Stimulated activated CD8-positive, alpha-beta memory T cell treated with anti-CD3 and anti-CD28 coated beads, Interleukin-4, amount 100 ng/mL, for 1 hour (primary cell): ENCODE data around the gene DDX10.
"Not testable (repeated sequence)": the region's sequence is repeated elsewhere in the genome, so short reads cannot be mapped to it uniquely, and the experiment has no call there.

Experiments used
- DNase-seq, 2 donors: peaks; one replicate each; pipeline ENCODE4 v3.0.0-alpha.2; 2020; ENCODE audit warnings: low read depth in 2 of 2, low spot score in 1 of 2

DDX10 gene

DNA sequence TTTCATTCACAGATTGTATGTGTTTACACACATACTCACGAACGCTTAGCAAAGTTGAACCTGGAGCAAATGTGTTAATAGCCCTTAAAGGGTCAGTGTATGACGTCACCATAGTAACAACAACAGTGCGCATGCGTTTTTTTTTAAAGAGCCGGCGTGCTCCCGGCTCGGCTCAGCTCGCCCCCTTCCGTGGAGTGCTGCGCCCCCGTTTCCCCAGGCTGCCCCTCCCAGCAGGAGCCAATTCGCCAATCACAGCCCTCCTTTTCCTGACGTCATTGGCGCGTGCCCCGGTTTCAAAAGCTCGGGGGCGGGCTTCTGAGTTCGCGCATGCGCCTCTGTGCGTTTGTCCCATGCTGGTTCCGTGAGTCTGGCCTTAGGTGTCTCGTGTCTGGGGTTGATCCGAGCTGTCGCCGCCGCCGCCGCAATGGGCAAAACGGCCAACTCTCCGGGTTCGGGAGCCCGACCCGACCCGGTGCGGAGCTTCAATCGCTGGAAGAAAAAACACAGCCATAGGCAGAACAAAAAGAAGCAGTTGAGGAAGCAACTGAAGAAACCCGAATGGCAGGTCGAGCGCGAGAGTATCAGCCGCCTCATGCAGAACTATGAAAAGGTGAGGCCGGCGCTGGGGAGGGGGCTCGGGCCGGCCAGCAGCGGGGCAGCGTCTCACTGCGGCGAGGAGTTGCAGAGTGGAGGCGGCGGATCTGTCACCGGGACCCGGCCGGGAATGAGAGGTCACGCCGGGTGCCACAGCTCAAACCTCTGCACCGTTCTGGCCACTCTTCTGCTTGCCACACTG, at the start of gene DDX10:
DDX10 (plus strand) TSS at position 340 of the 796 bp plus-strand sequence; CDS start at position 425, 85 bp downstream.
- DNase-seq = peak; percentile 98 to 99

DNA sequence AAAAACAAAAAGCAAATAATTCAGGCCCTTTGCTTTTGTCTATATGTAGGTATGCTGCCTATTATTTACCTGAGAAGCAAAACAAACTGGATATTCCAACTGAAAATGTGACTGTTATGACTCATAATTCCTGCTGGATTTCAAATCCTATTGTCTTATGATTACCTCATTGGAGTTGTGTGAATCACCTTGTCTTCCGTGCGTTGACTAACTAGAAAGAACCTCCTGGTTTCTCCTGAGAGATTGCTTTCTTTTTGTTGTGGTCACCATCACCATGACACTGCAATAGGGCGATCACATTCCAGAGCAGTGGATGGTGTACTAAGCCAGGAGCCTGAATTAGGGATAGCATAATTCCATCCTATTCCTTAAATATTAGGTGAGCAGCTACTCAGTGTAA, 48.3 kb upstream of the DDX10 start:
- no peak for DNase-seq

DNA sequence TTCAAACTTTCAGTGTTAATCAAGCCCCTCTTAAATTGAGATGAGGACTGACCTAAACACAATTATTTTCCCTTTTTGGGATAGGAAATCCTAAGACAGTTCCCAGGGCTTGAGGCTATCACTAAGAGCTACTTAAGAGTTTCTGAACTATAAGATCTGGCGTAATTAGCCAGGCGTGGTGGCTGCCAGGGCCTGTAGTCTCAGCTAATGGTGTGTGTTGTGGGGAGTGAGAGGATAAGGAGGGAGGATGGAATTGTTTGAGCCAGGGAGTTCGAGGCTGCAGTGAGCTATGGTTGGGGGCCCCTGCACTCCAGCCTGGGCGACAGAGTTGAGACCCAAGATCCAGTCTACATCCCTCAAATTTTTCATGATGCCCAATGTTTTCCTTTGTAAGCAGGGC, 47.8 kb upstream of the DDX10 start:
- DNase-seq = no peak

DNA sequence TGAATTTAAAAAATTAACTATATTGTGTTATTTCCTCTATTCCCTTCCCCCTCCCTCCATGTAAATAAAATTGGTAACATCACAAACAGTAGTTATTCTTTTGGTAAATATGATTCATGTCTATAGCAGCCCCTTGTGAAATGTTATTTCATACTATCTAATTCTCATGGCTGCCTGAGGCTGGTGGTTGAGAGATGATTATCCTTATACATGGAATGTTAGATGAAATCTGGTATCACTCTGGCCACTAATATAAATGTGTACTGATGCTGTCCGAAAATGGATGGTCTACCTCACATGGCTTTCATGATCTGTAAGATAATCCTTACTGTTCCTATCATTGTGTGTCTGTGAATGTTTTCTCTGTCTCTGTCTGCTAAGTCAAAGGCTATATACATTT, 46.3 kb upstream of the DDX10 start:
- no peak for DNase-seq

DNA sequence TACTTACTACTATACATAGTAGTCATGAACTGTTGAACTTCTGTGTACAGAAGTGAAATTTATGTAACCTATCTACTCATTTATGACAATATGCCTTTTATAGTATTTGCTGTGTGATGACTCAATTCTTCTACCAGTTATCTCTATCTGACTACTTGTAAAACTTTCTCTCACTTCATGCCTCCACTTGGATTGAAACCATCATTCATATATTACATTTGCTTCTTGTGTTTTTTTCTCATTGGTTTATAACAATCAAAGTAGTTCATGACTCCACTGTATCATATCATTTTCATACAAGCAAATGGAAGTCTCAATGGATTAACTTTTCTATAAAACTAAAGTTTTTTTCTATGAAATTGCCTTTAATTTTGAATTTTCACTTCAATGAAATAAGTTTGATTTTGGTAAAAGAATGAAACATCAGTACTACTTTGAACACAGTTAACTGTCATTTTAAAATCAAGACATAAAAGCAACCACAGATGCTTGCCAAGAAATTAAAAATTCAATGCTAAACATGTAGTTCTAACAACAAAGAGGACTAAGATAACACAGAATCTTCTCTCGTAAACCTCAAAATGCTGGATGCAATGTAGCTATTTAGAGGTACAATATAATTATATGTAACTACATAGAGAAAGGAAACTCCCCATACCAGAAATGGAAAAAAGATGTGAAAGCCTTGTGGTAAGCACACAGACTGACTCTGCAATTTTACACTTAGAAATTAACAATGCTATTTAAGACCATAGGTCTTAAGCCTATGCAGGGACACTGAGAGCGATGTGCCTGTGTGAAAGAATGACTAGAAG, 43.7 kb upstream of the DDX10 start:
- no peak for DNase-seq

DNA sequence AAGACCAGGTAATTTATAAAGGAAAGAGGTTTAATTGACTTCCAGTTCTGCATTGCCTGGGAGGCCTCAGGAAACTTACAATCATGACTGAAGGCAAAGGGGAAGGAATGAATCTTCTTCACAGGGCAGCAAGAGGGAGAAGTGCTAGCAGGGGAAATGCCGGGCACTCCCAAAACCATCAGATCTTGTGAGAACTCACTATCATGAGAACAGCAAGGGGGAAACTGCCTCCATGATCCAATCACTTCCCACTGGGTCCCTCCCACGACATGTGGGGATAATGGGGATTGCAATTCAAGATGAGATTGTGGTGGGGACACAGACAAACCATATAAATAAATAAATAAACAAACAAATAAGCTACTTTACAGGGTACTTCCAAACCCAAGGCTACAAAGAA, 42.5 kb upstream of the DDX10 start:
- DNase-seq = no peak

DNA sequence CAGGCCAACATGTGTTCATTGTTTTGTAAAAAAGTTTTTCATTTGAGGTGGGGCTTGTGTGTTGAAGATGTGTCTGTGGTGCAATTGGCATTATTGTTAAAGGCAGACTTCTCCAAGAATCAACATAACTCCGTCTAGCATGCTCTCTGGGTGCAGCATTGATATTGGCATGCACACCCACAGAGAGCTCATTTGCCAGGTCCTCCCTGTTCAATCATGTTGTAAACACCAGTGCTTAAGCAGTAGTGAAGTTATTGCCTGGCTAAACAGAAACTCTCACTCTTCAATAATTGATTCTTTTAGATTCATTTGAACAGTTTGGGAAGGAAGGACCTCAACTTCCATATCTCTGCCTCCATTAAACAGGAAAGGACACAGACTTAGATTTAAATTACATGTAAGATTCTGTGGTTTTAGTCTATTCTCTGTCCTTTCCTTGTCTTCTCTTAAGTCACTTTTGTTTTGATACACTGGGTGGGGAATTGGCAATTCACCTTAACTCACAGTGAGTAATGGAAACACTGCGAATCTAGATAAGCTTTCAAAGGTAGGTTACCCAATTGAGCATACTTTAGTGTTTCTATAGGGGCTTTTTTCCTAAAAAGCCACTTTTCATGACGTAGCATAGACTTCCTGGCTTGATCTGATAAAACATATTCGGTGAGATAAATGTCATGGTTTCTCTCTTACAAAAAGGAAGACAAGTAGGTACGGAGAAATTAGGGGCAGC, 40.5 kb upstream of the DDX10 start:
- DNase-seq = no peak

DNA sequence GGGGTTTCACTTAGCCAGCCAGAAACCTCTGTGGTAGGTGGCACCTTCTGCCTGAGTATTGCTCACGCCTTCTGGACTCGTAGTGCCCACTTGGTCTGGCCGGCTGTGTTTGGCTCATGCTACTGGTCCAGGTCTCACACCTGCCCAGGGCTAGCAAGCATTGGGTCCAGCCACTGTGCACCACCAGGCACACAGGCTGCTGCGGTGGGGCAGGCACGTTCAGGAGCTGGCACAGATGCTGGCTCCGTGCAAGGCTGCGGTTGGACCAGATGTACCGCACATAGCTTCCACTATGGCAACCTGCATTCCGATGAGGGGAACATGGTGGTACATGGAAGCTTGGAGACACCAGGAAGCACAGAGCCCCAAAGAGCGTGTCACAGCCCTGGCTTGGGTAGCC, 36.5 kb upstream of the DDX10 start:
- DNase-seq = no peak

DNA sequence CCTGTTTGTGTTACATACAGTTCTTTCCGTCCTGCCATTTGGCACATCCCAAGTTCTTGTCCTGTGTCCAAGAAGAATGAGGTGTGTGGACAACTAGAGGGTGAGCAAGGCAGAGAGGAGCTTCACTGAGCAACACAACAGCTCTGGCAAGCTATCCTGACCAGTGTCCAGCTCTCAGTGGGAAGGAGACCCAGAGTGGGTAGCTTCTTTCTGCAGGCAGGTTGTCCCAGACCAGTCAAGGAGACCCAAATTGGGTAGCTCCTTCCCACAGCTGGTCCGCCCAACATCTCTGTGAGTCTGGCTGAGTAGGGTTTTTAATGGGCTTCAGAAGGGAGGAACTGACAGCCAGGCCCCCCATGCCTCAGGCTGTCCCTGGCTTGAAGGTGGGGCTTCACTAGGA, 36.1 kb upstream of the DDX10 start:
- no peak for DNase-seq

DNA sequence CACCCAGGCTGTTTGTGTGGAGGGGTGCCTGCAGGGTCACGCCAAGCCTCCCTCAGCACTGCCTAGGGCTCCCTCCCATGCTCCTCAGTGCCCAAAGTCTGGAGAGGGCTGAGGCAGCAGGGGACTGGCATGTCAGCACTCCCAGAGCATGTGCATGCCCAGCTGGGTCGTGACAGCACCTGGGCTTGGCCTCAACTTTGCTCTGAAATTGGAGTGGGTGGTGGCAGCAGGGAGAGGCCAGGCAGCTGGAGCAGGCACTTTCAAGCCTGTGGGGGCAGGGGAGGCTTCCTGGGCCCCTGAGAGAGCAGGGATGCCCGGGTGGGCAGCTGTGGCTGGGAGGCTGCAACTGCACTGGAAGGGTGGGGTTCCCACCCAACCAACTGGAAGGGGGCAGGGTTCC, 35.6 kb upstream of the DDX10 start:
- DNase-seq = no peak

DNA sequence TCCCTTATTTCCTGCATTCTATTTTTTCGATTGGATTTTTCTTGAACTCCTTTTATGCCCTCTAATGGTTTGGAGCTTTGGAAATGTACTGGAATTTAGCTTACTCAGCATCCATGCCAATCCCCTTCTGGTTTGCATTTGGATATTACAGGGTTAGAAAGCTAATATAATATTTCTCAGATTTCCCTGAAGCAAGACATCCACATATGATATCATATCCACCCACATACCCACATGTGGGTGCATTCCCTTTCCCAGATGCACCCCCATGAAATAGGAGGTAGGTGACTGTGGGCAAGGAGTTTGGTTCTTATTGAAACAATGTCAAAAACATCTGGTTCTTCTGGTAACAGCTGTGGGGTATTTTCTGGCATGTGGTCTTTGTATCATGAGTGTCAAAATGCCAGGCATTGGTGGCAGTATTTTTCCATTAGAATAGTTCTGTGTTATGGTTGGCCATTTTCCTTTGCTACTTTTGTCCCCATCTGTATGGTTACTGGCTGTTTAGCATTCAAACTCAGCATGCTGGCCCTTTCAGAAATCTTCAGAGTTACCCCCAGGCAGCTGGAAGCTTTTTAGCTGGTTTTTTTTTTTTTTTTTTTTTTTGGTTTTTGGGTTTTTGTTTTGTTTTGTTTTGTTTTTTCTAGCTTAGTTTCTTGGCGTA, 32.7 kb upstream of the DDX10 start:
- DNase-seq = no peak

DNA sequence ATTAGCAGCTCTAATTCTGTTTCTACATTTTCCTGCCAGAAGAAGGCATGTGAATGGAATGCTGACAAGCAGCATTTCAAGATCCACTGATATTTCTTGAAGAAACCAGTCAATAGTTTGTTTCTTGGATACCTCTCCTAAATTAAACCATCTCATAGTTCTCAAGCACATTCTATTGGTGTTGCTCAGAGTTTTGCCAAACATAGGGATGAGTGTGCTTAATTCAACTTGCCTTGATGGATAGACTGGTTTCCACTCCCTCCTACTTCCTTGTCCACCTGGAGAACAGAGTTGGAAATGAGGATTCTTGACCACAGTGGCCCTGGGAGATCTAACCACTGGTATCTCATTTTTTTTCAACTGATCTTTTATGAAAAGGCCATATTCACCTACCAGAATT, 29.8 kb upstream of the DDX10 start:
- no peak for DNase-seq

DNA sequence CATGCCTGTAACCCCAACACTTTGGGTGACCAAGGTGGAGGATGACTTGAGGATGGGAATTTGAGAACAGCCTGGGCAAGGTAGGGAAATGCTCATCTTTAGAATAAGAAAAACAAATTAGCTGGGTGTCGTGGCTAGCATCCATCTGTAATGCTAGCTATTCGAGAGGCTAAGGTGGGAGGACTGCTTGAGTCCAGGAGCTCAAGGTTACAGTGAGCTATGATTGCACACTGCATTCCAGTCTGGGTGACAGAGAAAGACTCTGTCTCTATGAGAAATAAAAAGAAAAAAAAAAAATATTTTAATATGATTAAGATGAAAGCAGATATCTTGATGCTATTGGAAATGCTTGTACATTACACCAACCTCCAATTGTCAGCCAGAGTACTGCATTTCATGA, 28.6 kb upstream of the DDX10 start:
- no peak for DNase-seq

DNA sequence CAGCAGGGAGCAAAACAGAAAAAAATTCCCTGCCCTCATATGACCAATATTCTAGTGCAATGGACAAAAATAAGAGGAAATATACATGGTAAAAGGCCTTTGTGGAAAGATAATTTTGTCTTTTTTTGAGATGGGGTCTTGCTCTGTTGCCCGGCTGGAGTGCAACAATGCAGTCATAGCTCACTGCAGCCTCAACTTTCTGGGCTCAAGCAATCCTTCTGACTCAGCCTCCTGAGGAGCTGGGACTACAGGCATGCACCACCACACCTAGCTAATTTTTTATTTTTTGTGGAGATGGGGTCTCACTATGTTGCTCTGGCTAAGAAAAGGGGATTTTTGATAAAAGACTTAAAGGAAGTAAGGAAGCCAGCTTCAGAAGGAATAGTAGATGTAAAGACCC, 25.7 kb upstream of the DDX10 start:
- DNase-seq = no peak

DNA sequence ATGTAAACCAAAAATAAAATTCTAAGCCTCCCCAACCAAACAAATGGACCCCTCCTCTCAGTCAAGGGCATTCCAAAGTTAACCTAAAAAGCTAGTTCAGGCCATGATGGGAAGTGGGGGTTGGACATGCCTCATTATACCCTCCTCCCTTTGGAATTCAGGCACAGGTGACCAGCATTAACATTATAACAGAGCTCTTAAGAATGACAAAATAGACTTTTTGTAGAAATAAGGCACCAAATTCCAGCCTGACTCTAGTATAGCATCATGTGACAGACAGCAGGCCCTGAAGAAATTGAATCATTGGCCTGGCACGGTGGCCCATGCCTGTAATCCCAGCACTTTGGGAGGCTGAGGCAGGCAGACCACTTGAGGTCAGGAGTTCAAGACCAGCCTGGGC, 23.1 kb upstream of the DDX10 start:
- DNase-seq = not testable (repeated sequence)

DNA sequence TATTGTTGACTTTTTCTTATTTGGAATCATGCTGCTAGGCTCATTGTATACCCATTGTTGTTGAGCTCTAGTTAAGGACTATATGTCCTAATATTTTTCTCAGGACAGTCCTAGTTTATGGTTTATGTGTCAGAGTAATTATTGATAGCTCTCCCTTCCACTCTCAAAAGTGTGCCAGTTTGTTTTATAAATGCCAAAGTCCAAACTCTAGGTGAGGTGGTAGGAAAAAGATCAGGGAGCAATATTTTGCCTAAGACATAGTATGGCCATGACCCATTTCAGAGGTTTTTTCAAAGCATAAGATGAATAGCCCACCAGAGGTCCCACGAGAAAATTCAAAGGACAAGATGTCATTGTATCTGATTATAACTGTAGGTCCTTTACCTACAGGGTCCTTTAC, 20.9 kb upstream of the DDX10 start:
- no peak for DNase-seq

DNA sequence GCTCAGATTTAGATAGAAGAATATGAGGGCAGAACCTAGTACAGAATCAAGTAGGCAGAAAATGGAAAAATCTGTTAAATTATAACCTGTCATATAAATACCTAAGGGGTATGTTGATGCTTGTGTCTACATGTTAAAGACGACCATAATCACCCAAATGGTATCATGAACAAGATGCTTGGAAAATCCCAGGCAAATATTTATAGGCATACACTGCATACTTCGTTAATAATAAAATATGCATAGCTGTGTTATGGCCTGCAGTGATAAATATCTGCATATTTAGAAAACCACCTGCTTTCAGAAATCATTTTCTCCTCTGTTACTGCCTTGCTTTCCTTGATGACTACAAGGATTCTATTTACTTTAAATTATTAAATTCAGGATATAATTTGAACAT, 18.9 kb upstream of the DDX10 start:
- no peak for DNase-seq

DNA sequence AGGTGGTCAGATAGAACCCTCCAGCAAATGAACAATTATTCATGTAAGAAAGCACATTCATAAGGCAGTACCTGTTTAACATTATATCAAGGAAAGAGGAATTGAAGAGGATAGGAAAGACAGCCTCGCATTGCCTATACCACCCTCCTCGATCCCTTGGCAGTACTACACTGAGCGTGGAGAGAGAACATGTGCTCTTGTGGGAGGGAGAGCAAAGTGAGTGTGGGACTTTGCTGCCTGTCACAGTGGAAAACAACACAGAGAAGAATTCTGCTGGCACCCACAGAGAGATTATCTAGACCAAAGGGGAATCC, 17.5 kb upstream of the DDX10 start:
- no peak for DNase-seq

DNA sequence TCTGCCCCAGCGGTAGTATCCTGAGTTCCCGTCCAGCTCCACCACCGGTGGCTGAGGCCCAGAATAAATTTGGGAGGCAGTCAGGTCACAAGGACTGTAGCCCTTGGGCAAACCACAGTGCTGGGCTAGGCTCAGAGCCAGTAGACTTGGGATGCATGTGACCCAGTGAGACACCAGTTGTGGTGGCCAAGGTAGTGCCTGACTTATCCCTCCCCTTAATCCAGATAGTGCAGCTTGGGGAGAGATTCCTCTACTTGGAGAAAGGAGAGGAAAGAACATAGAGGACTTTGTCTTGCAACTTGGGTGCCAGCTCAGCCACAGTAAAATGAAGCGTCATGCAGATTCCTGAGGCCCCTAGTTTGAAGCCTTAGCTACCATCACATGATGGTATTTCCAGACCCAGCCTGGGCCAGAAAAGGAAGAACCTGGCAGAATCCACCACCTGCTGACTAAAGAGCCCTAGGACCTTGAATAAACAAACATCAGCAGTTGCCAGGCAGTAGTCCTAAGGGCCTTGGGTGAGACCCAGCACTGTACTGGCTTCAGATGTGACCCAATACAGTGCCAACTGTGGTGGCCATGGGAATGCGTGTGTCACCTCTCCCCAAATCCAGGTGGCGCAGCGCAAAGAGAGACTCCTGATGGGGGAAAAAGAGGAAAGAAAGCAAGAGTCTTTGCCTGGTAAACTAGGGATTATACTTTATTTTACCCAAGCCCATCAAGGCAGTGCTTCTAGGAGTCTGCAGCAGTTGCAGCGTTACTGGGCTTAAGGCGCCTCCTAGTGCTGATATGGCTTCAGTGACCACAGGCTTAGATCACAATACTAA, 17.0 kb upstream of the DDX10 start:
- peak in 1 of 2 donors; percentile 36 for DNase-seq

DNA sequence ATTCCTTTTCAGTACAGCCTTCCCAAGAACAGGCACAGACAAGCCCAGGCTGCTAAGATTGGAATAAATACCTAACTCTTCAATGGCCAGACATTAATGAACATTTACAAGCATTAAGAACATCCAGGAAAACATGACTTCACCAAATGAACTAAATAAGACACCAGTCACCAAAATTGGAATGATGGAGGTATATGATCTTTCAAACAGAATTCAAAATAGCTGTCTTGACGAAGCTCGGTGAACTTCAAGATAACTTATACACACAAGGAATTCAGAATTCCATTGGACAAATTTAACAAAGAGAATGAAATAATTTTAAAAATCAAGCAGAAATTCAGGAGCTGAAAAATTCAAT, 16.4 kb upstream of the DDX10 start:
- no peak for DNase-seq

DNA sequence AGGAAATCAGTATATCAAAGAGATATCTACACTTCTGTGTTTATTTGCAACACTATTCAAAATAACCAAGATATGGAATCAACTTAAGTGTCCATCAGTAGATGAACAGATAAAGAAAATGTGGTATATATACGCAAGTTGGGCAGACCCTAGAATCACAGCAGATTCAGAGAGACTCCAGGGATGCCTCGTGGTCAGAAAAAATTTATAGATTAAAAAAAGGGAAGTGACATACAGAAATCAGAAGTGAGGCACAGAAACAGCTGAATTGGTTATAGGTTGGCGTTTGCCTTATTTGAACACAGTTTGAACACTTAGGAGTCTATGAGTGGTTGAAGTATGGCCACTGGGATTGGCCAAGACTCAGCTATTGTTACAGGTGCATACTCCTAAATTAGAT, 10.8 kb upstream of the DDX10 start:
- not testable (repeated sequence) for DNase-seq
